ENCODE results near the gene C20orf202.

Gene C20orf202

DNA sequence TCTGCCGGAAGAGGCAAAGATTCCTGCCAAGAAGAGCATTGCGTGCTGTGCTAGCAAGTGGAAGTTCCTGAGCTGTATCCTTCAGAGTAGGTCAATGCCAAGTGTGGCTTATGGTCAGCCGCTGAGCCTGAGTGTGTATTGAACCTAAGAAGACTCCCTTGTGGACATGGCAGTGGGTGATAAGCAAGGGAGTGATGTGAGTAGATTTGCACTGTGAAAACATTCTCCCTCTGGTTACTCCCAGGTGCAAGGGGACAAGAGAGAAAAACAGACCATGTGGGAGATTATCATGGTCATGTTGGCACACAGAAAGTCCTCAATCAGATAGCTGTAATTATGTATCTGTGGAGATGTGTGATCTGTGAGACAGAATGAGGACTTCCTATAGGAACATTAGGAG is 12.4 kb upstream of the C20orf202 start:
- H3K4me3 ChIP-seq (ENCODE audit: low read depth, low read length), result no peak overlapping the region
- TF ChIP-seq, protein P1, sequence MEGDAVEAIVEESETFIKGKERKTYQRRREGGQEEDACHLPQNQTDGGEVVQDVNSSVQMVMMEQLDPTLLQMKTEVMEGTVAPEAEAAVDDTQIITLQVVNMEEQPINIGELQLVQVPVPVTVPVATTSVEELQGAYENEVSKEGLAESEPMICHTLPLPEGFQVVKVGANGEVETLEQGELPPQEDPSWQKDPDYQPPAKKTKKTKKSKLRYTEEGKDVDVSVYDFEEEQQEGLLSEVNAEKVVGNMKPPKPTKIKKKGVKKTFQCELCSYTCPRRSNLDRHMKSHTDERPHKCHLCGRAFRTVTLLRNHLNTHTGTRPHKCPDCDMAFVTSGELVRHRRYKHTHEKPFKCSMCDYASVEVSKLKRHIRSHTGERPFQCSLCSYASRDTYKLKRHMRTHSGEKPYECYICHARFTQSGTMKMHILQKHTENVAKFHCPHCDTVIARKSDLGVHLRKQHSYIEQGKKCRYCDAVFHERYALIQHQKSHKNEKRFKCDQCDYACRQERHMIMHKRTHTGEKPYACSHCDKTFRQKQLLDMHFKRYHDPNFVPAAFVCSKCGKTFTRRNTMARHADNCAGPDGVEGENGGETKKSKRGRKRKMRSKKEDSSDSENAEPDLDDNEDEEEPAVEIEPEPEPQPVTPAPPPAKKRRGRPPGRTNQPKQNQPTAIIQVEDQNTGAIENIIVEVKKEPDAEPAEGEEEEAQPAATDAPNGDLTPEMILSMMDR (IDR thresholded peaks at IDR 0.05; ENCODE audit: low read depth, low read length, missing control alignments), result no peak
- in situ Hi-C loops (cut with HindIII; ENCODE audit: low sequenced_read_pairs), result no loop called here
- no peak for DNase-seq (ENCODE audit: low read depth)

GRCh38 chr20:1191299-1191698 is 12.0 kb upstream of the C20orf202 start:
- DNase-seq (ENCODE audit: low read depth), result no peak
- in situ Hi-C loops (cut with HindIII; ENCODE audit: low sequenced_read_pairs), result no loop called here
- no peak overlapping the region for H3K4me3 ChIP-seq (ENCODE audit: low read depth, low read length)
- TF ChIP-seq, protein P1 (IDR thresholded peaks at IDR 0.05; ENCODE audit: low read depth, low read length, missing control alignments), result no peak

- DNase-seq (ENCODE audit: low read depth), result no peak
- TF ChIP-seq, protein P1 (IDR thresholded peaks at IDR 0.05; ENCODE audit: low read depth, low read length, missing control alignments), result no peak
- no peak overlapping the region for H3K4me3 ChIP-seq (ENCODE audit: low read depth, low read length)
- in situ Hi-C loops (cut with HindIII; ENCODE audit: low sequenced_read_pairs), result no loop called here
Measured at GRCh38 chr20:1195226-1195625, 8.0 kb upstream of the C20orf202 start.

DNA sequence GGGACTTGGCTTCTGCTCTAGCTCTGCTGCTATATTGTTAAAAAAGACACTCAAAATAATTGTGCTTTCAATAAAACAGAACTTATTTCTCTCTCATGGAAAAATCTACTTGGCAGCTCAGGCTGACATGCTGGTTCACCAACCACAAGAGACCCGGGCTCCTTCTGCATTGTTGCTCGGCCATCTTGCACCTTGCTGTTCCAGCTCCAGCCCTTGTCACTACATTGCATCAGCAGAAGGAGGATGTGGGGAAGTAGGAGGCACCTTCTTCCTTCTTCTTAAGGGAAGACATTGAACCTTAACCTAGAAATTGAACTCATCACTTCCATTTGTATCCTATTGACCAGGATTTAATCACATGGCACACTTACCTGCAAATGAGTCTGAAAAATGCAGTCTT is 6.6 kb upstream of the C20orf202 start:
- DNase-seq (ENCODE audit: low read depth), result no peak
- TF ChIP-seq, protein P1 (IDR thresholded peaks at IDR 0.05; ENCODE audit: low read depth, low read length, missing control alignments), result no peak
- H3K4me3 ChIP-seq (ENCODE audit: low read depth, low read length), result no peak overlapping the region
- in situ Hi-C loops (cut with HindIII; ENCODE audit: low sequenced_read_pairs), result no loop called here

DNA sequence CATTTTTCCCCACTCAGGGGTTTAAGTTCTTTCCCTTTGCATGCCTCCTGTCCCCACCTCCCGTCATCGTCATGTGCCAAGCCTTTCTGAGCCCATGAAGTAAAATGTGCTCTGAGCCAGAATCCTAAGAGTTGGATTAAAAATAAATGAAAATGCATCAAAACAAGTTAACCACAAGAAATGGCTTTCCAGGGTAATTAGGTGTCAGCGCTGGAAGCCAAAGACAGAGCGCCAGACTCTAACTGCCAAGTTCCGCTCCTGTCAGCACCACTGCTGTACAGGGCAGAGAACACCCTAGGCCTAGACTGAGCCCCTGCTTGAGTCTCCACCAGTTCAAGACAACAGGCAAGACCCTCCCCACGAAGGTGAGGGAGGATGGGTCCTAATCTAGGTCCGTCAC is 5.5 kb upstream of the C20orf202 start:
- DNase-seq (ENCODE audit: low read depth), result no peak
- TF ChIP-seq, protein P1 (IDR thresholded peaks at IDR 0.05; ENCODE audit: low read depth, low read length, missing control alignments), result no peak
- in situ Hi-C loops (cut with HindIII; ENCODE audit: low sequenced_read_pairs), result no loop called here
- H3K4me3 ChIP-seq (ENCODE audit: low read depth, low read length), result no peak overlapping the region

DNA sequence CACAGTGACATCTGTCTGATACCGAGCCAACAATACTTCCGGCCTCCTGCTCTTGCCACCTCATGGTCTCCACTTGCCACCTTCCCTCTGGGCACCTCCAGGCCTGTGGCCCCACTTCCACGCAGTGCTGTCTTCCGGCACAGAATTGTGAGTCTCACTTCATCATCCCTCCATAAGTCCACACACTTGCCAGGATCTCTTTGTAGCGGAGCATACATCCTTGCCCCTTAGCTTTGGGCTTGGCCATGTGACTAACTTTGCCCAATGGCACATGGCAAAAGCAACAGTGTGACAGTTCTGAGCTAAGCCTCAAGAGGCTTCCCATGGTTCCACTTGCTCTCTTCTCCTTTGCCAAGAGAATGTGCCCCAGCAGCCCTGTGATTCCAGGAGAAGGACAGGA is 4.5 kb upstream of the C20orf202 start:
- H3K4me3 ChIP-seq (ENCODE audit: low read depth, low read length), result no peak overlapping the region
- no peak for DNase-seq (ENCODE audit: low read depth)
- in situ Hi-C loops (cut with HindIII; ENCODE audit: low sequenced_read_pairs), result no loop called here
- TF ChIP-seq, protein P1 (IDR thresholded peaks at IDR 0.05; ENCODE audit: low read depth, low read length, missing control alignments), result no peak
